Bronchial epithelial cell (primary cell): ENCODE measurements around the gene PRSS23. TPM values are rescaled to one million over a fixed set of nuclear protein-coding genes. Genes with fewer than 3 reads are reported as not detected.

Source experiments
- DNase-seq: peaks from one replicate; pipeline ENCODE4 v3.0.0-alpha.2; 2010; ENCODE audit warnings: low read depth
- FAIRE-seq: peaks from 2 replicates; lab custom pipeline; 2011; peaks lifted over from hg19 to GRCh38; lab: Jason Lieb, UNC
- H3K27me3 ChIP-seq: 2 replicates; pipeline ENCODE4 v1.5.1; 2011; ENCODE audit warnings: low read length; ENCODE audit not compliant: control insufficient read depth, insufficient read depth
- H3K36me3 ChIP-seq: 2 replicates; pipeline ENCODE4 v1.5.1; 2011; ENCODE audit warnings: low read length; ENCODE audit not compliant: control insufficient read depth, insufficient read depth
- H3K4me3 ChIP-seq: 2 replicates; pipeline ENCODE4 v1.5.1; 2011; ENCODE audit warnings: mild to moderate bottlenecking, low read depth, low read length, control low read depth
- total RNA-seq: library from RNA; depleted of rRNA; stranded (reverse); fragments of >200 nt; gene quantifications from 2 replicates; pipeline ENCODE4 v1.2.1, GENCODE V29; 2014
- TF ChIP-seq, protein P1 (sequence below): IDR thresholded peaks from 2 replicates; pipeline ENCODE4 v1.5.1; 2011; ENCODE audit warnings: mild to moderate bottlenecking, moderate library complexity, low read length, control low read depth, inconsistent platforms; ENCODE audit not compliant: insufficient read depth, severe bottlenecking

PRSS23 gene
- total RNA-seq, 1 donor from 2014 or later = 75.0 TPM

DNA sequence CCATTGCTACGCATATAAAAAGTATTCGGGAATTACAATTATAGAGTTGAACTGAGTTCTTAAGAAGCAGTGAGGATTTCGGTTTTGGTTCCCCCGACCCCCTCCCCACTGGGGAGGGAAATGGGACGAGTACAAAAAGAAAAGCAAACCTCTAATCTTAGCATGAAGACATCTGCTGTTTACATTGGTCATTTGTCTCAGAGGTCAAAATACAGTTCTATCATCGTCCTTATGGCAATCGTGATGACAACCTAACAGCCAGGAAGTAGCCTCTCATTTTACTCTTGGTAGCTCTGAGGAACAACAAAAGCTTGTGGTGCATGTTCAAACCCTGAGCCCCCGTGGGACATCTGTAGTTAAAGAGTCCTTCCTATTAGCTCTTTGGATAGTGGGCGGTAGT, 3.2 kb upstream of the PRSS23 start:
- DNase-seq (no peak), FAIRE-seq (no peak)
- Histone ChIP-seq H3K4me3 (no peak overlapping the region), H3K27me3 (no peaks in the 10 kb centered on the region), H3K36me3 (no peaks in the 10 kb centered on the region)
- TF ChIP-seq, protein P1, sequence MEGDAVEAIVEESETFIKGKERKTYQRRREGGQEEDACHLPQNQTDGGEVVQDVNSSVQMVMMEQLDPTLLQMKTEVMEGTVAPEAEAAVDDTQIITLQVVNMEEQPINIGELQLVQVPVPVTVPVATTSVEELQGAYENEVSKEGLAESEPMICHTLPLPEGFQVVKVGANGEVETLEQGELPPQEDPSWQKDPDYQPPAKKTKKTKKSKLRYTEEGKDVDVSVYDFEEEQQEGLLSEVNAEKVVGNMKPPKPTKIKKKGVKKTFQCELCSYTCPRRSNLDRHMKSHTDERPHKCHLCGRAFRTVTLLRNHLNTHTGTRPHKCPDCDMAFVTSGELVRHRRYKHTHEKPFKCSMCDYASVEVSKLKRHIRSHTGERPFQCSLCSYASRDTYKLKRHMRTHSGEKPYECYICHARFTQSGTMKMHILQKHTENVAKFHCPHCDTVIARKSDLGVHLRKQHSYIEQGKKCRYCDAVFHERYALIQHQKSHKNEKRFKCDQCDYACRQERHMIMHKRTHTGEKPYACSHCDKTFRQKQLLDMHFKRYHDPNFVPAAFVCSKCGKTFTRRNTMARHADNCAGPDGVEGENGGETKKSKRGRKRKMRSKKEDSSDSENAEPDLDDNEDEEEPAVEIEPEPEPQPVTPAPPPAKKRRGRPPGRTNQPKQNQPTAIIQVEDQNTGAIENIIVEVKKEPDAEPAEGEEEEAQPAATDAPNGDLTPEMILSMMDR = no peak

- H3K4me3 ChIP-seq = no peak overlapping the region
- FAIRE-seq (no peak), DNase-seq (peak; percentile 73)
- TF ChIP-seq, protein P1 = no peak
- no peaks in the 10 kb centered on the region for H3K27me3 ChIP-seq
- no peaks in the 10 kb centered on the region for H3K36me3 ChIP-seq
Observed at GRCh38 chr11:86798988-86799387, 1.4 kb upstream of the PRSS23 start.

GRCh38 chr11:86799680-86800075, 664 bp upstream of the PRSS23 start:
- no peaks in the 10 kb centered on the region for H3K36me3 ChIP-seq
- H3K27me3 ChIP-seq = no peaks in the 10 kb centered on the region
- FAIRE-seq (no peak), DNase-seq (no peak)
- H3K4me3 ChIP-seq = peak overlapping the region; percentile 75
- TF ChIP-seq, protein P1 = no peak

GRCh38 chr11:86800960-86801272, 574 bp downstream of the PRSS23 start:
- DNase-seq = no peak
- TF ChIP-seq, protein P1 = no peak
- FAIRE-seq = no peak
- Histone ChIP-seq H3K27me3 (no peaks in the 10 kb centered on the region), H3K4me3 (peak overlapping the region; percentile 75), H3K36me3 (no peaks in the 10 kb centered on the region)

DNA sequence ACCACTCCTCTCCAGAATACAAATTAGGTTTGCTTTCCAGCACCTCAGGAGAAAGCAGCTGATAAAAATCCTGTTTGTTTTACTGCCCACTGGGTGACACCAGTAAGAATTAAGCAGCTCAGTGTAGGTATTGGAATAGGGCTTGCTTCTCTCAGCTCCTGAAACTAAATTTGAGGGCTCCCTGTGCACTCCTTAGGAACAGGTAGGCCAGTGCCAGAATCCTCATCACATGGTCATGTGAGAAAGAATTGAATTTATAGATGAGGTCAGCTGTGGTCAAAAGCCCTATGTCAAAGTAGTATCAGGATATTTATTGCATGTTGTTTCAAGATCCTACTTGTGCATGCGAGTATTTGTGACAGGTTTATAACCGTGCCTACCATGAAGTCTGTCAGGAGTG, 1.0 kb downstream of the PRSS23 start:
- no peaks in the 10 kb centered on the region for H3K27me3 ChIP-seq
- no peaks in the 10 kb centered on the region for H3K36me3 ChIP-seq
- TF ChIP-seq, protein P1 = no peak
- peak; percentile 45 for DNase-seq
- H3K4me3 ChIP-seq = peak overlapping the region; percentile 75
- FAIRE-seq = no peak

DNA sequence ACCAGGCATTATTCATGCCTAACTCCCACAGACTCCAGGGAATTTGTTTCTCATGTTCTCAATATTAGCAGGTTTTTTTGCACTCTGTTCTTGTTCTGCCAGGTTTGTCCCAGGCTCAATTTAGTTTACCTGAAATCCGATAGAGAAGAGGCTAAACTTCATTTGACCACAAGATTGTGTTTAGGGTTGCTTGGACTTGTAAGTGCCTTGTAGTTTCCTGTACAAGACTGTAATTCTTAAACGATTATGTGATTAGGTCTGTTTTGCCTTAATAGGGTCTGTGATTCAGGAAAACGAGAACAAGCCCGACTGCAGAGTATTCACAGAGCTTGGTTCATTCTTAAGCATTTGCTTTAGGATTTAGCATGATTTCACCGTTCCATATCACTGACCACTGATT, 1.8 kb downstream of the PRSS23 start:
- FAIRE-seq = no peak
- DNase-seq = peak; percentile 80
- no peaks in the 10 kb centered on the region for H3K27me3 ChIP-seq
- TF ChIP-seq, protein P1 = no peak
- H3K36me3 ChIP-seq = no peaks in the 10 kb centered on the region
- peak overlapping the region; percentile 75 for H3K4me3 ChIP-seq
